ENCODE measurements around the gene PRKCB.

DNA sequence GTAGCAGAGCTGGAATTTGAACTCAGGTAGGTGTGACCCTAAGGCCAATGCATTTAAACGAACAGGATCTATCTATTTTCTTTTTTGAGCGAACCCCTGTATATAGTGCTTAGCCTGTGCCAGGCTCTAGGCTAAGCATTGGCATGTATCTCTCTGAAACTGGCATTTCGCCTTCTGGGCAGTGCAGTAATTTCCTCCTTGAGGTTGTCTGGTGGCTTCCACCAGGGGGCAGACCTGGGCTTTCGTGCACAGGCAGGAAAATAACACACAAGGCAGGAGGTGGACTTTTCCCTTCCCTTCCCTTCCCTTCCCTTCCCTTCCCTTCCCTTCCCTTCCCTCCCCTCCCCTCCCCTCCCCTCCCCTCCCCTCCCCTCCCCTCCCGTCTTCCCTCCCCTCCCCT is 34.4 kb upstream of the PRKCB start:
- peak; percentile 36 to 53 (median 42) for TF ChIP-seq CTCF (IDR thresholded peaks at IDR 0.05)
- TF ChIP-seq POLR2A (IDR thresholded peaks at IDR 0.05), result no peak
